ENCODE results near the gene EDEM3. TPM values are rescaled to one million over a fixed set of nuclear protein-coding genes. Genes with fewer than 3 reads are reported as not detected.

Gene EDEM3
- total and polyA plus RNA-seq, 4 donors, result 11.7 to 53.8 (median 23.7) TPM

GRCh38 chr1:184716158-184716557 is 38.5 kb downstream of the EDEM3 start:
- Histone ChIP-seq H3K4me3 (ENCODE audit: low read depth in 1 of 3, low read length in 3 of 3) (no peak overlapping the region), H3K36me3 (ENCODE audit: control insufficient read depth in 4 of 4, insufficient read depth in 3 of 4, low read depth in 1 of 4, low read length in 3 of 4) (peaks cover 0 to 76% (median 57%) of the 10 kb centered on the region in 4 donors), H3K4me1 (ENCODE audit: control insufficient read depth in 4 of 4, insufficient read depth in 4 of 4, low read length in 3 of 4) (no peaks in the 10 kb centered on the region), H3K9ac (ENCODE audit: low read depth in 1 of 2, low read length in 2 of 2) (no peak overlapping the region), H3K27me3 (ENCODE audit: control insufficient read depth in 4 of 4, insufficient read depth in 4 of 4, low read length in 3 of 4) (no peaks in the 10 kb centered on the region), H3K27ac (ENCODE audit: low read depth in 1 of 2, low read length in 2 of 2) (no peak overlapping the region), H3K9me3 (ENCODE audit: control insufficient read depth in 4 of 4, low read length in 3 of 4) (no peaks in the 10 kb centered on the region)
- DNase-seq (ENCODE audit: low spot score), result no peak
- TF ChIP-seq FOXA1 (IDR thresholded peaks at IDR 0.05) (no peak), NR2F2 (IDR thresholded peaks at IDR 0.05) (no peak)
- WGBS, result 86% methylated on average over 2 of the region's 2 CpGs

GRCh38 chr1:184709418-184709817 is 45.2 kb downstream of the EDEM3 start:
- Histone ChIP-seq H3K27ac (ENCODE audit: low read depth in 1 of 2, low read length in 2 of 2) (no peak overlapping the region), H3K4me3 (ENCODE audit: low read depth in 1 of 3, low read length in 3 of 3) (no peak overlapping the region), H3K27me3 (ENCODE audit: control insufficient read depth in 4 of 4, insufficient read depth in 4 of 4, low read length in 3 of 4) (no peaks in the 10 kb centered on the region), H3K9ac (ENCODE audit: low read depth in 1 of 2, low read length in 2 of 2) (no peak overlapping the region), H3K4me1 (ENCODE audit: control insufficient read depth in 4 of 4, insufficient read depth in 4 of 4, low read length in 3 of 4) (peaks cover 0 to 3% (median 0%) of the 10 kb centered on the region in 4 donors), H3K36me3 (ENCODE audit: control insufficient read depth in 4 of 4, insufficient read depth in 3 of 4, low read depth in 1 of 4, low read length in 3 of 4) (peaks cover 3 to 73% (median 45%) of the 10 kb centered on the region in 4 donors), H3K9me3 (ENCODE audit: control insufficient read depth in 4 of 4, low read length in 3 of 4) (no peaks in the 10 kb centered on the region)
- peak; percentile 16 to 22 for TF ChIP-seq HNF4A (conservative IDR thresholded peaks at IDR 0.05)
- TF ChIP-seq, protein P1, sequence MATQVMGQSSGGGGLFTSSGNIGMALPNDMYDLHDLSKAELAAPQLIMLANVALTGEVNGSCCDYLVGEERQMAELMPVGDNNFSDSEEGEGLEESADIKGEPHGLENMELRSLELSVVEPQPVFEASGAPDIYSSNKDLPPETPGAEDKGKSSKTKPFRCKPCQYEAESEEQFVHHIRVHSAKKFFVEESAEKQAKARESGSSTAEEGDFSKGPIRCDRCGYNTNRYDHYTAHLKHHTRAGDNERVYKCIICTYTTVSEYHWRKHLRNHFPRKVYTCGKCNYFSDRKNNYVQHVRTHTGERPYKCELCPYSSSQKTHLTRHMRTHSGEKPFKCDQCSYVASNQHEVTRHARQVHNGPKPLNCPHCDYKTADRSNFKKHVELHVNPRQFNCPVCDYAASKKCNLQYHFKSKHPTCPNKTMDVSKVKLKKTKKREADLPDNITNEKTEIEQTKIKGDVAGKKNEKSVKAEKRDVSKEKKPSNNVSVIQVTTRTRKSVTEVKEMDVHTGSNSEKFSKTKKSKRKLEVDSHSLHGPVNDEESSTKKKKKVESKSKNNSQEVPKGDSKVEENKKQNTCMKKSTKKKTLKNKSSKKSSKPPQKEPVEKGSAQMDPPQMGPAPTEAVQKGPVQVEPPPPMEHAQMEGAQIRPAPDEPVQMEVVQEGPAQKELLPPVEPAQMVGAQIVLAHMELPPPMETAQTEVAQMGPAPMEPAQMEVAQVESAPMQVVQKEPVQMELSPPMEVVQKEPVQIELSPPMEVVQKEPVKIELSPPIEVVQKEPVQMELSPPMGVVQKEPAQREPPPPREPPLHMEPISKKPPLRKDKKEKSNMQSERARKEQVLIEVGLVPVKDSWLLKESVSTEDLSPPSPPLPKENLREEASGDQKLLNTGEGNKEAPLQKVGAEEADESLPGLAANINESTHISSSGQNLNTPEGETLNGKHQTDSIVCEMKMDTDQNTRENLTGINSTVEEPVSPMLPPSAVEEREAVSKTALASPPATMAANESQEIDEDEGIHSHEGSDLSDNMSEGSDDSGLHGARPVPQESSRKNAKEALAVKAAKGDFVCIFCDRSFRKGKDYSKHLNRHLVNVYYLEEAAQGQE (IDR thresholded peaks at IDR 0.05), result no peak
- DNase-seq (ENCODE audit: low spot score), result no peak

- Histone ChIP-seq H3K4me1 (ENCODE audit: control insufficient read depth in 4 of 4, insufficient read depth in 4 of 4, low read length in 3 of 4) (peaks cover 0 to 3% (median 0%) of the 10 kb centered on the region in 4 donors), H3K27ac (ENCODE audit: low read depth in 1 of 2, low read length in 2 of 2) (no peak overlapping the region), H3K36me3 (ENCODE audit: control insufficient read depth in 4 of 4, insufficient read depth in 3 of 4, low read depth in 1 of 4, low read length in 3 of 4) (peaks cover 5 to 65% (median 41%) of the 10 kb centered on the region in 4 donors), H3K27me3 (ENCODE audit: control insufficient read depth in 4 of 4, insufficient read depth in 4 of 4, low read length in 3 of 4) (no peaks in the 10 kb centered on the region), H3K9ac (ENCODE audit: low read depth in 1 of 2, low read length in 2 of 2) (no peak overlapping the region), H3K9me3 (ENCODE audit: control insufficient read depth in 4 of 4, low read length in 3 of 4) (no peaks in the 10 kb centered on the region), H3K4me3 (ENCODE audit: low read depth in 1 of 3, low read length in 3 of 3) (no peak overlapping the region)
- 92% methylated on average over 6 of the region's 6 CpGs for WGBS
- DNase-seq (ENCODE audit: low spot score), result no peak
- TF ChIP-seq, protein P2, sequence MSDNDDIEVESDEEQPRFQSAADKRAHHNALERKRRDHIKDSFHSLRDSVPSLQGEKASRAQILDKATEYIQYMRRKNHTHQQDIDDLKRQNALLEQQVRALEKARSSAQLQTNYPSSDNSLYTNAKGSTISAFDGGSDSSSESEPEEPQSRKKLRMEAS (IDR thresholded peaks at IDR 0.05), result no peak
- no peak for TF ChIP-seq FOXA1 (IDR thresholded peaks at IDR 0.05)
- no peak for TF ChIP-seq GABPA (IDR thresholded peaks at IDR 0.05 in 1 of 2, conservative IDR thresholded peaks at IDR 0.05 in 1 of 2)
- TF ChIP-seq RXRA (IDR thresholded peaks at IDR 0.05), result no peak
- no peak for TF ChIP-seq SP1 (IDR thresholded peaks at IDR 0.05)
- no peak for TF ChIP-seq TAF1 (conservative IDR thresholded peaks at IDR 0.05)
- TF ChIP-seq YY1 (IDR thresholded peaks at IDR 0.05), result no peak
- TF ChIP-seq HNF4G (IDR thresholded peaks at IDR 0.05), result no peak
- no peak for TF ChIP-seq RAD21 (IDR thresholded peaks at IDR 0.05)
- no peak for TF ChIP-seq CTCF (IDR thresholded peaks at IDR 0.05; ENCODE audit: low read depth, low read length, missing input control)
- TF ChIP-seq, protein P1 (IDR thresholded peaks at IDR 0.05), result no peak
- TF ChIP-seq, protein P3, sequence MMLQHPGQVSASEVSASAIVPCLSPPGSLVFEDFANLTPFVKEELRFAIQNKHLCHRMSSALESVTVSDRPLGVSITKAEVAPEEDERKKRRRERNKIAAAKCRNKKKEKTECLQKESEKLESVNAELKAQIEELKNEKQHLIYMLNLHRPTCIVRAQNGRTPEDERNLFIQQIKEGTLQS (IDR thresholded peaks at IDR 0.05), result no peak
- TF ChIP-seq NR2F2 (IDR thresholded peaks at IDR 0.05), result no peak
- TF ChIP-seq ZBTB33 (IDR thresholded peaks at IDR 0.05), result no peak
- no peak for TF ChIP-seq HNF4A (conservative IDR thresholded peaks at IDR 0.05)
- TF ChIP-seq FOXA2 (IDR thresholded peaks at IDR 0.05), result no peak
Observed at GRCh38 chr1:184708084-184708676, 46.5 kb downstream of the EDEM3 start.

Measured in liver (tissue), 9 donors.